Memory B cell (primary cell): Measurements from ENCODE around the gene ATP5MC2.

Experiments
- ATAC-seq: fragments of 150-1000 bp; cut with Tn5 transposase; 2 replicates; pipeline ENCODE4 v1.10.0; 2021; ENCODE audit warnings: low read depth, mild to moderate bottlenecking, moderate library complexity
- DNase-seq, 2 donors: peaks; one replicate each; pipeline ENCODE4 v3.0.0; 2022; ENCODE audit warnings: low spot score in 2 of 2
- H3K27ac Mint-ChIP-seq: one replicate; pipeline ENCODE4 v1.8.0; 2022; ENCODE audit warnings: mild to moderate bottlenecking, moderate library complexity, mixed read lengths
- H3K27me3 Mint-ChIP-seq: one replicate; pipeline ENCODE4 v1.8.0; 2022; ENCODE audit warnings: mixed read lengths
- H3K36me3 Mint-ChIP-seq: one replicate; pipeline ENCODE4 v1.8.0; 2022; ENCODE audit warnings: mild to moderate bottlenecking, mixed read lengths
- H3K4me1 Mint-ChIP-seq: one replicate; pipeline ENCODE4 v1.8.0; 2022; ENCODE audit warnings: mixed read lengths
- H3K4me3 Mint-ChIP-seq: one replicate; pipeline ENCODE4 v1.8.0; 2022; ENCODE audit warnings: mild to moderate bottlenecking, moderate library complexity, mixed read lengths
- H3K9me3 Mint-ChIP-seq: one replicate; pipeline ENCODE4 v1.8.0; 2022; ENCODE audit warnings: mixed read lengths

The ATP5MC2 gene

GRCh38 chr12:53624458-53624857 lies 51.4 kb downstream of the ATP5MC2 start:
- Mint-ChIP-seq H3K27ac (peak overlapping the region; percentile 93), H3K36me3 (peaks cover 2% of the 10 kb centered on the region), H3K27me3 (no peaks in the 10 kb centered on the region), H3K4me3 (no peak overlapping the region), H3K4me1 (peaks cover 26% of the 10 kb centered on the region), H3K9me3 (no peaks in the 10 kb centered on the region)
- DNase-seq = no peak
- ATAC-seq = no peak

- DNase-seq = no peak
- H3K27ac Mint-ChIP-seq = peak overlapping the region; percentile 93
- no peaks in the 10 kb centered on the region for H3K27me3 Mint-ChIP-seq
- H3K4me1 Mint-ChIP-seq = peaks cover 26% of the 10 kb centered on the region
- no peaks in the 10 kb centered on the region for H3K9me3 Mint-ChIP-seq
- ATAC-seq = no peak
- H3K36me3 Mint-ChIP-seq = peaks cover 2% of the 10 kb centered on the region
- peak overlapping the region; percentile 64 for H3K4me3 Mint-ChIP-seq
Observed at GRCh38 chr12:53623548-53624385, 52.1 kb downstream of the ATP5MC2 start.

- Mint-ChIP-seq H3K36me3 (peaks cover 2% of the 10 kb centered on the region), H3K9me3 (no peaks in the 10 kb centered on the region), H3K27ac (no peak overlapping the region), H3K27me3 (no peaks in the 10 kb centered on the region), H3K4me3 (no peak overlapping the region), H3K4me1 (peaks cover 31% of the 10 kb centered on the region)
- no peak for DNase-seq
- ATAC-seq = no peak
Observed at GRCh38 chr12:53622724-53623123, 53.2 kb downstream of the ATP5MC2 start.

GRCh38 chr12:53618275-53618674 lies 57.6 kb downstream of the ATP5MC2 start:
- peak overlapping the region; percentile 89 for H3K27ac Mint-ChIP-seq
- peaks cover 9% of the 10 kb centered on the region for H3K36me3 Mint-ChIP-seq
- H3K4me3 Mint-ChIP-seq = peak overlapping the region; percentile 80
- H3K27me3 Mint-ChIP-seq = no peaks in the 10 kb centered on the region
- H3K9me3 Mint-ChIP-seq = no peaks in the 10 kb centered on the region
- peaks cover 9% of the 10 kb centered on the region for H3K4me1 Mint-ChIP-seq
- DNase-seq (no peak), ATAC-seq (no peak)

GRCh38 chr12:53617700-53618099 lies 58.2 kb downstream of the ATP5MC2 start:
- Mint-ChIP-seq H3K27me3 (no peaks in the 10 kb centered on the region), H3K27ac (peak overlapping the region; percentile 89), H3K36me3 (peaks cover 9% of the 10 kb centered on the region), H3K9me3 (no peaks in the 10 kb centered on the region), H3K4me3 (peak overlapping the region; percentile 75), H3K4me1 (peaks cover 9% of the 10 kb centered on the region)
- no peak for DNase-seq
- no peak for ATAC-seq

- no peak for DNase-seq
- H3K4me1 Mint-ChIP-seq = peaks cover 9% of the 10 kb centered on the region
Observed at GRCh38 chr12:53616950-53617349, 58.9 kb downstream of the ATP5MC2 start.

More at GRCh38 chr12:53616950-53617349, 58.9 kb downstream of the ATP5MC2 start:
- ATAC-seq = no peak
- no peaks in the 10 kb centered on the region for H3K9me3 Mint-ChIP-seq
- peaks cover 9% of the 10 kb centered on the region for H3K36me3 Mint-ChIP-seq
- H3K27ac Mint-ChIP-seq = no peak overlapping the region
- H3K4me3 Mint-ChIP-seq = no peak overlapping the region
- H3K27me3 Mint-ChIP-seq = no peaks in the 10 kb centered on the region
